HG02884 (cell line): ENCODE results near the gene NSD1.

Source experiments
- ATAC-seq: cut with Tn5 transposase; IDR thresholded peaks from one replicate; pipeline ENCODE4 v1.9.1; 2021; ENCODE audit warnings: mild to moderate bottlenecking, moderate library complexity; ENCODE audit not compliant: unreplicated experiment

The NSD1 gene

DNA sequence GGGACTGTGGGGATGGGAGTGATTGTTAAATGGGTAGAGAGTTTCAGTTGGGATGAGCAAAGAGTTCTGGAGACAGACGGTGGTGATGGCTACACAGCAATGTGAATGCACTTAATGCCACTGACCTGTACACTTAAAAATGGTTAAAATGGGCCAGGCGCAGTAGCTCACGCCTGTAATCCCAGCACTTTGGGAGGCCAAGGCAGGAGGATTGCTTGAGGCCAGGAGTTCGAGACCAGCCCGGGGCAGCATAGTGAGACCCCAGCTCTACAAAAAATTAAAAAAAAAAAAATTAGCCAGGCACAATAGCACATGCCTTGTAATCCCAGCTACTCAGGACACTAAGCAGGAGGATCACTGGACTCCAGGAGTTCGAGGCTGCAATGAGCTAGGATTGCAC, 210.2 kb downstream of the NSD1 start:
- ATAC-seq, result no peak

DNA sequence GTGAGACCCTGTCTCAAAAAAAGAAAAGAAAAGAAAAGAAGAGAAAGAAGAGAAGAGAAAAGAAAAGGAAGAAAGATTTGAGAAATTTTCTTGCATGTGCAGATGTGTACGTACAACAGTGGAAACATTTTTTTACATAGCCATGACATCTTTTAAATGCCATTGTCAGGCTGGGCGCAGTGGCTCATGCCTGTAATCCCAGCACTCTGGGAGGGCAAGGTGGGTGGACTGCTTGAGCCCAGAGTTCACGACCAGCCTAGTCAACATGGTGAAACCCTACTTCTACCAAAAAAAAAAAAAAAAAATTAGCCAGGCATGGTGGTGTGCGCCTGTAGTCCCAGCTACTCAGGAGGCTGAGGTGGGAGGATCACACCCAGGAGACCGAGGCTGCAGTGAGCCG, 211.3 kb downstream of the NSD1 start:
- no peak for ATAC-seq

DNA sequence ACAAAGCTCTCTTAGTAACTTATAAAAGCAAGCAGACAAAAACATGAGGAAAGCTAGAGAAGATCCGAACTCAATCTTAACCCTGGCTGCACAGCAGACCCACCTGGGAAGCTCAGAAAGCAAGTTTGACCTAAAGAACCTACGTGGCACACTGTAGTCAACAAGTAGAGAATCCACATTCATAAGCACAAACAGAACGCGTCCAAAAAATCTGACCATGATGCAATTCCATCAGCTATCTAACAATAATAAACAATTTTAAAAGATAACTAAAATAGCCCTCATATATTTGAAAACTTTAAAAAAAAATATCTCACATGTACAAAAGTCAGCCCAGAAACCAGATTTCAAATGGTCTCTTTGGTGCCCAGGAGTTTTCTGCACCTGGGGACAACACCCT, 213.2 kb downstream of the NSD1 start:
- ATAC-seq, result no peak

DNA sequence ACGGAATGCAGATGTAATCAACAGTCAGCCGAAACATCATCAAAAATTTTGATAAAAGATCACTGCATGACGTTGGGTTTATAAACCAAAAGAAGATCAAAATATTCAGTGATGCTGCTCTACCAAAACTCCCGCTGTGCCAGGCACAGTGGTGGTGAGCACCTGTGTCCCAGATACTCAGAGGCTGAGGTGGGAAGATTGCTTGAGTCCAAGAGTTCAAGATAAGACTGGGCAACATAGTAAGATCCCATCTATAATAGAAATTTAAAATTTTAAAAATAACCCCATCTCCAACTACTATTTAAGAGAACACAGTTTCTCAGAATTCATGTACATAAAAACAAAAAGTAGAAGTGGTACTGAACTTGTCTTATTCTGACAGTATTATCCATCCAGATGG, 214.1 kb downstream of the NSD1 start:
- no peak for ATAC-seq

DNA sequence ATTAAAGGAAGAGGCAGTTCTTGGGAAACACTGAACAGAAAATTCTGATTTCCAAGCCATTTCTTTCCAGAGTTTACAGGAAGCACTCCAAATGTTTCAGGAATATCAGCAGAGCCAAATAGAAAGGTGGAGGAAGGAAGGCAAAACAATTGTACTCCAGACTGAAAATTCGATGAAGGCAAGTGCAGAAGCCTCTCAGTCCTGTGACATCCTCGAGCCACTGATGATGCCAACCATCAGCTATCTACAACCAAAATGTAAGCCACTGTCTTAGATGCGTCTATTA, 215.7 kb downstream of the NSD1 start:
- no peak for ATAC-seq

DNA sequence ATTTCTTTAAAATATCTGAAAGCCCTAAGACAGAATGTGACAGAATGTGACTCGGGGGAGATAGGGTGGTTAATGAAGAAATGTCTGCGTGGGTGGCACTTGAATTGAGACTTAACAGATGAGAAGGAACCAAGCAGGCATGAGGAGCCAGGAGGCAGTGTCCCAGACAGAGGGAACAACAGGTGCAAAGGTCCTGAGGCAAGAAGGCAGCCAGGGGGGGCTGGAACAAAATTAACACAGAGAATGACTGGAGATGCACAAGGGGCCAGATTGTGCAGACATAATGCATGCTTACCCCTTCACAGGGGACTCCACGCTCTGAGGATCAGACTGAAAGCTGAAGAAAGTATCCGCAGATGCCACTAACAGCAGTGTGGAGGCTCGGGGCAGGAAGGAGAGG, 216.2 kb downstream of the NSD1 start:
- ATAC-seq, result no peak
